ENCODE measurements around the gene HIC1. TPM values are rescaled to one million over a fixed set of nuclear protein-coding genes. Genes with fewer than 3 reads are reported as not detected.
A peak's percentile ranks its signal among the peaks of the same experiment; 100 is the strongest.

The HIC1 gene
- total and polyA plus RNA-seq, 2 donors (not counting 1 experiment from before 2014, with no cell fraction given), result 11.3 to 29.1 TPM

GRCh38 chr17:2042933-2043332 lies 12.0 kb upstream of the HIC1 start:
- Histone ChIP-seq H3K27ac (ENCODE audit: insufficient read depth, low read length) (peak overlapping the region; percentile 92), H3K4me1 (ENCODE audit: control insufficient read depth, extremely low read depth, insufficient read depth, low read length) (peaks cover 16% of the 10 kb centered on the region), H3K4me2 (ENCODE audit: extremely low read depth, insufficient read depth, low read length) (peak overlapping the region; percentile 97), H3K27me3 (ENCODE audit: control insufficient read depth, insufficient read depth, low read length) (no peaks in the 10 kb centered on the region), H3K36me3 (ENCODE audit: control insufficient read depth, insufficient read depth, low read length) (peaks cover 9% of the 10 kb centered on the region), H3K9me3 (ENCODE audit: control insufficient read depth, insufficient read depth, low read depth, low read length) (no peaks in the 10 kb centered on the region), H3K4me3 (replicated peaks in 1 of 4; ENCODE audit: control extremely low read depth in 1 of 4, insufficient read depth in 1 of 4, low read depth in 3 of 4, low read length in 4 of 4) (peak overlapping the region; percentile 77 to 89 (median 80)), H3K79me2 (ENCODE audit: control insufficient read depth, insufficient read depth, low read length) (peaks cover 15% of the 10 kb centered on the region), H2AFZ (ENCODE audit: low read length) (no peak overlapping the region), H3K9ac (ENCODE audit: insufficient read depth, low read length) (no peak overlapping the region), H4K20me1 (ENCODE audit: control insufficient read depth, extremely low read depth, insufficient read depth, low read length) (no peaks in the 10 kb centered on the region)
- TF ChIP-seq, protein P1, sequence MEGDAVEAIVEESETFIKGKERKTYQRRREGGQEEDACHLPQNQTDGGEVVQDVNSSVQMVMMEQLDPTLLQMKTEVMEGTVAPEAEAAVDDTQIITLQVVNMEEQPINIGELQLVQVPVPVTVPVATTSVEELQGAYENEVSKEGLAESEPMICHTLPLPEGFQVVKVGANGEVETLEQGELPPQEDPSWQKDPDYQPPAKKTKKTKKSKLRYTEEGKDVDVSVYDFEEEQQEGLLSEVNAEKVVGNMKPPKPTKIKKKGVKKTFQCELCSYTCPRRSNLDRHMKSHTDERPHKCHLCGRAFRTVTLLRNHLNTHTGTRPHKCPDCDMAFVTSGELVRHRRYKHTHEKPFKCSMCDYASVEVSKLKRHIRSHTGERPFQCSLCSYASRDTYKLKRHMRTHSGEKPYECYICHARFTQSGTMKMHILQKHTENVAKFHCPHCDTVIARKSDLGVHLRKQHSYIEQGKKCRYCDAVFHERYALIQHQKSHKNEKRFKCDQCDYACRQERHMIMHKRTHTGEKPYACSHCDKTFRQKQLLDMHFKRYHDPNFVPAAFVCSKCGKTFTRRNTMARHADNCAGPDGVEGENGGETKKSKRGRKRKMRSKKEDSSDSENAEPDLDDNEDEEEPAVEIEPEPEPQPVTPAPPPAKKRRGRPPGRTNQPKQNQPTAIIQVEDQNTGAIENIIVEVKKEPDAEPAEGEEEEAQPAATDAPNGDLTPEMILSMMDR (conservative IDR thresholded peaks at IDR 0.05 in 1 of 2, IDR thresholded peaks at IDR 0.05 in 1 of 2; ENCODE audit: low read depth in 1 of 2, low read length in 2 of 2), result no peak
- no peak for TF ChIP-seq EZH2 (IDR thresholded peaks at IDR 0.05; ENCODE audit: low read length, missing control alignments)
- no peak for DNase-seq (ENCODE audit: low read depth in 2 of 2)

DNA sequence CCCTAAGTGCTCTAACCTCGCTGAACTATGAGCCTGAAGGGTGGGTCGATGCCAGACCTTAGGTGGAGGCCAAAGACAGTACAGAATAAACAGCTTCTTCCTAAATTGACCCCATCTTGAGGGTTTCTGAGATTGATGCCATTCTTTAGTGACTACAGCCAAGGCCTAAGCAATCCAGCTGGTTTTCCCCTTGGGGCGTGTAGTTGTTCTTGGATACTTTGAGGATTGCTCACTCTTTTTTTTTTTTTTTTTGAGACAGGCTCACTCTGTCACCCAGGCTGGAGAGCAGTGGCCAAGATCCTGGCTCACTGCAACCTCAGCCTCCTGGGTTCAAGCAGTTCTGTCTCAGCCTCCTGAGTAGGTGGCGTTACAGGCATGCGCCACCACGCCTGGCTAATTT lies 11.1 kb upstream of the HIC1 start:
- Histone ChIP-seq H2AFZ (ENCODE audit: low read length) (no peak overlapping the region), H4K20me1 (ENCODE audit: control insufficient read depth, extremely low read depth, insufficient read depth, low read length) (no peaks in the 10 kb centered on the region), H3K27ac (ENCODE audit: insufficient read depth, low read length) (peak overlapping the region; percentile 92), H3K4me2 (ENCODE audit: extremely low read depth, insufficient read depth, low read length) (no peak overlapping the region), H3K9me3 (ENCODE audit: control insufficient read depth, insufficient read depth, low read depth, low read length) (no peaks in the 10 kb centered on the region), H3K79me2 (ENCODE audit: control insufficient read depth, insufficient read depth, low read length) (peaks cover 15% of the 10 kb centered on the region), H3K9ac (ENCODE audit: insufficient read depth, low read length) (no peak overlapping the region), H3K36me3 (ENCODE audit: control insufficient read depth, insufficient read depth, low read length) (peaks cover 9% of the 10 kb centered on the region), H3K4me1 (ENCODE audit: control insufficient read depth, extremely low read depth, insufficient read depth, low read length) (peaks cover 16% of the 10 kb centered on the region), H3K27me3 (ENCODE audit: control insufficient read depth, insufficient read depth, low read length) (no peaks in the 10 kb centered on the region), H3K4me3 (replicated peaks in 1 of 4; ENCODE audit: control extremely low read depth in 1 of 4, insufficient read depth in 1 of 4, low read depth in 3 of 4, low read length in 4 of 4) (peak overlapping the region in 1 of 4 experiments; percentile 17)
- no peak for TF ChIP-seq EZH2 (IDR thresholded peaks at IDR 0.05; ENCODE audit: low read length, missing control alignments)
- TF ChIP-seq, protein P1 (conservative IDR thresholded peaks at IDR 0.05 in 1 of 2, IDR thresholded peaks at IDR 0.05 in 1 of 2; ENCODE audit: low read depth in 1 of 2, low read length in 2 of 2), result no peak
- peak; percentile 57 to 82 for DNase-seq (ENCODE audit: low read depth in 2 of 2)

DNA sequence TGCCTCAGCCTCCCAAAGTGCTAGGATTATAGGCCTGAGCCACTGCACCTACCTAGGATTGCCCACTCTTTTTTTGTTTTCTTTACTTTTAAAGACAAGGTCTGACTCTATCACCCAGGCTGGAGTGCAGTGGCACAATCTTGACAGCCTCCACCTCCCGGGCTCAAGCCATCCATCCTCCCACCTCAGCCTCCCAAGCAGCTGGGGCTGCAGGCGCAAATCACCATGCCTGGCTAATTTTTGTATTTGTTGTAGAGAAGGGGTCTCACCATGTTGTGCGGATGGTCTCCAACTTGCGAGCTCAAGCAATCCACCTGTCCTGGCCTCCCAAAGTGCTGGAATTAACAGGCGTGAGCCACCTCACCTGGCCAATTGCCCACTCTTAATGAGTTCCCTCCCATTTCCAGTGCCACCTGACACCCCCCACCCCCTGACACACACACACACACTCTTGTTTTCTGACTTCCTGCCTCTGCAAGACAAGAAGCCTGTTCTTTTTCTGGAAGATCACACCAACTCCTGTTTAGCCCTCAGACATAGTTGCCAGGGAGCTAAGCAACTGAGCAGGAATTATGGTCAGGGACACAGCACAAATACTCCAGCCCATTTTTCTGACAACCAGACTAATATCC lies 10.5 kb upstream of the HIC1 start:
- Histone ChIP-seq H3K36me3 (ENCODE audit: control insufficient read depth, insufficient read depth, low read length) (peaks cover 9% of the 10 kb centered on the region), H3K79me2 (ENCODE audit: control insufficient read depth, insufficient read depth, low read length) (peaks cover 15% of the 10 kb centered on the region), H3K27ac (ENCODE audit: insufficient read depth, low read length) (no peak overlapping the region), H3K9ac (ENCODE audit: insufficient read depth, low read length) (no peak overlapping the region), H3K27me3 (ENCODE audit: control insufficient read depth, insufficient read depth, low read length) (no peaks in the 10 kb centered on the region), H3K9me3 (ENCODE audit: control insufficient read depth, insufficient read depth, low read depth, low read length) (no peaks in the 10 kb centered on the region), H3K4me1 (ENCODE audit: control insufficient read depth, extremely low read depth, insufficient read depth, low read length) (peaks cover 21% of the 10 kb centered on the region), H2AFZ (ENCODE audit: low read length) (no peak overlapping the region), H4K20me1 (ENCODE audit: control insufficient read depth, extremely low read depth, insufficient read depth, low read length) (no peaks in the 10 kb centered on the region), H3K4me2 (ENCODE audit: extremely low read depth, insufficient read depth, low read length) (no peak overlapping the region), H3K4me3 (replicated peaks in 1 of 4; ENCODE audit: control extremely low read depth in 1 of 4, insufficient read depth in 1 of 4, low read depth in 3 of 4, low read length in 4 of 4) (no peak overlapping the region)
- no peak for DNase-seq (ENCODE audit: low read depth in 2 of 2)
- TF ChIP-seq, protein P1 (conservative IDR thresholded peaks at IDR 0.05 in 1 of 2, IDR thresholded peaks at IDR 0.05 in 1 of 2; ENCODE audit: low read depth in 1 of 2, low read length in 2 of 2), result no peak
- no peak for TF ChIP-seq EZH2 (IDR thresholded peaks at IDR 0.05; ENCODE audit: low read length, missing control alignments)
